Transverse colon (tissue), 4 donors: ENCODE results near the gene SLC9B1. TPM values are rescaled to one million over a fixed set of nuclear protein-coding genes. Genes with fewer than 3 reads are reported as not detected.
"Not testable (repeated sequence)": the region's sequence is repeated elsewhere in the genome, so short reads cannot be mapped to it uniquely, and the experiment has no call there.

Experiments
- DNase-seq: peaks from one replicate; pipeline ENCODE4 v3.0.0-alpha.2; 2019
- H3K27ac ChIP-seq, 4 donors: fragments of 200-600 bp; sonication (generic); 2 replicates each; pipeline ENCODE4 v1.5.1; 2016 to 2018; ENCODE audit warnings: inconsistent platforms in 4 of 4
- H3K27me3 ChIP-seq: fragments of 200-600 bp; sonication (generic); 2 replicates; pipeline ENCODE4 v1.5.1; 2017; ENCODE audit warnings: inconsistent platforms
- H3K36me3 ChIP-seq, 4 donors: fragments of 200-600 bp; sonication (generic); 2 replicates each; pipeline ENCODE4 v1.5.1; 2017 to 2019; ENCODE audit warnings: inconsistent platforms in 4 of 4
- H3K4me1 ChIP-seq, 4 donors: fragments of 200-600 bp; sonication (generic); 2 replicates each; pipeline ENCODE4 v1.5.1; 2017 to 2020; ENCODE audit warnings: inconsistent platforms in 4 of 4
- H3K4me3 ChIP-seq, 4 donors: fragments of 200-600 bp; sonication (generic); 1 replicate in 1 of 4; 2 replicates in 3 of 4; pipeline versions ENCODE4 v1.5.1 to v1.6.1; 2017 to 2019; ENCODE audit warnings: inconsistent platforms in 4 of 4
- H3K9me3 ChIP-seq, 2 donors: fragments of 200-600 bp; sonication (generic); 2 replicates each; pipeline ENCODE4 v1.5.1; 2017 to 2019; ENCODE audit warnings: inconsistent platforms in 2 of 2
- CTCF ChIP-seq, 5 experiments: fragments of 200-600 bp in 3 of 5; fragments of 450-650 bp in 2 of 5; sonication (generic) in 3 of 5; IDR thresholded peaks; 1 replicate in 2 of 5; 2 replicates in 3 of 5; pipeline ENCODE4 v1.5.1; 2016 to 2017; ENCODE audit warnings: antibody characterized with exemption in 5 of 5, inconsistent platforms in 3 of 5, mild to moderate bottlenecking in 2 of 5, moderate library complexity in 1 of 5
- EP300 ChIP-seq: sonication (generic); formaldehyde crosslinking; IDR thresholded peaks from one replicate; pipeline ENCODE4 v1.6.1; 2017; ENCODE audit warnings: antibody characterized with exemption, low read depth
- POLR2A ChIP-seq: fragments of 450-650 bp; IDR thresholded peaks from one replicate; pipeline ENCODE4 v1.6.1; 2016; ENCODE audit warnings: antibody characterized with exemption, mild to moderate bottlenecking, moderate library complexity
- POLR2AphosphoS5 ChIP-seq, 3 donors: sonication (generic); formaldehyde crosslinking; IDR thresholded peaks; one replicate each; pipeline ENCODE4 v1.6.1; 2016; ENCODE audit warnings: antibody characterized with exemption in 3 of 3
- WGBS, 2 donors: methylation state at CpG; one replicate each; pipeline ENCODE4 v1.1.5; 2018; ENCODE audit warnings: low coverage in 1 of 2; 5-methylcytosine and 5-hydroxymethylcytosine counted together
- in situ Hi-C, 4 donors: fragments of 200-750 bp; cut with MboI; loops; one replicate each; pipeline versions ENCODE4 v1.15.0 to v1.15.1; 2017; ENCODE audit warnings: low sequenced_read_pairs in 3 of 4, low pct_ligation_motif_present in 1 of 4, low pct_unique_long_range_greater_than_20kb in 1 of 4
- intact Hi-C: fragments of 100-400 bp; cut with DNase I; formaldehyde crosslinking; loops from one replicate; pipeline ENCODE4 v1.15.1; 2023; ENCODE audit warnings: low total_unique reads
- total RNA-seq, 4 donors: library from RNA; depleted of rRNA; stranded (reverse); fragments of >200 nt; gene quantifications; one replicate each; pipeline ENCODE4 v1.1.0, GENCODE V29; 2016

Gene SLC9B1
- total RNA-seq, 4 donors from 2014 or later = 0.41 to 0.79 TPM; not detected in 2

DNA sequence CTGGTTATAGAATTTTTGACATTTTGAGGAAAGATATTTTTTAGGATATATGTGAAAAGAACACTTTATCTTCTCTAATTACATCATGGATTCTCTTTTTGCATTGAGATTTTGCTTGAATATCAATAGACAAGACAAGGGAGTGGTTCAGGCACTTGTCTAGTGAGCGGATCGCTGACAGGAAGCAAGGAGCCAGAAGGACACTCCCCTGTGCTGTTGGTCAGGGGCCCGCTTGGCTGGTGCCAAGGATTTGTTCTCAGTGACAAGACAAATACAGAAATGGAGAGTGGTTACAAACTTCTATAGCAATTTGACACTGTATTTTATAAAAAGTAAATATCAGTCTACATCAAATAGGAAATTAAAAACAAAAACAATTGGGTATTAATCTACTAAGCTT lies 60.0 kb downstream of the SLC9B1 start:
- no peaks in the 10 kb centered on the region for H3K36me3 ChIP-seq
- H3K4me3 ChIP-seq = no peak overlapping the region
- intact Hi-C loops = no loop called here
- H3K4me1 ChIP-seq = no peaks in the 10 kb centered on the region
- 53 to 77% methylated on average over 3 of the region's 3 CpGs for WGBS, 2 donors
- H3K9me3 ChIP-seq = no peaks in the 10 kb centered on the region
- no peaks in the 10 kb centered on the region for H3K27me3 ChIP-seq
- H3K27ac ChIP-seq = no peak overlapping the region
- TF ChIP-seq POLR2A (no peak), CTCF (IDR thresholded peaks at IDR 0.05) (no peak), POLR2AphosphoS5 (IDR thresholded peaks at IDR 0.05) (no peak), EP300 (no peak)
- in situ Hi-C loops = no loop called here
- no peak for DNase-seq

GRCh38 chr4:102945066-102945465 lies 74.4 kb downstream of the SLC9B1 start:
- TF ChIP-seq CTCF (IDR thresholded peaks at IDR 0.05) = no peak
- no peak for TF ChIP-seq EP300
- TF ChIP-seq POLR2A = no peak
- TF ChIP-seq POLR2AphosphoS5 (IDR thresholded peaks at IDR 0.05) = no peak
- no peaks in the 10 kb centered on the region for H3K27me3 ChIP-seq
- in situ Hi-C loops (no loop called here), intact Hi-C loops (no loop called here)
- no peak overlapping the region for H3K27ac ChIP-seq
- no peaks in the 10 kb centered on the region for H3K4me1 ChIP-seq
- DNase-seq = no peak
- H3K4me3 ChIP-seq = no peak overlapping the region
- 55 to 62% methylated on average over 3 of the region's 3 CpGs for WGBS, 2 donors
- no peaks in the 10 kb centered on the region for H3K9me3 ChIP-seq
- H3K36me3 ChIP-seq = no peaks in the 10 kb centered on the region

GRCh38 chr4:102938063-102938462 lies 81.4 kb downstream of the SLC9B1 start:
- H3K36me3 ChIP-seq, in situ Hi-C loops, H3K9me3 ChIP-seq, H3K4me3 ChIP-seq, DNase-seq, H3K27me3 ChIP-seq, H3K4me1 ChIP-seq, H3K27ac ChIP-seq, intact Hi-C loops: not testable (repeated sequence)
- 78 to 91% methylated on average over 2 of the region's 2 CpGs for WGBS, 2 donors

GRCh38 chr4:102935716-102936115 lies 83.8 kb downstream of the SLC9B1 start:
- in situ Hi-C loops (no loop called here), intact Hi-C loops (no loop called here)
- Histone ChIP-seq H3K4me3 (no peak overlapping the region), H3K36me3 (no peaks in the 10 kb centered on the region), H3K9me3 (no peaks in the 10 kb centered on the region), H3K27ac (no peak overlapping the region), H3K27me3 (no peaks in the 10 kb centered on the region), H3K4me1 (no peaks in the 10 kb centered on the region)
- WGBS, 2 donors = 92 to 100% methylated on average over 1 to 2 of the region's 2 CpGs
- DNase-seq = no peak
- TF ChIP-seq POLR2A = no peak
- no peak for TF ChIP-seq CTCF (IDR thresholded peaks at IDR 0.05)
- no peak for TF ChIP-seq EP300
- TF ChIP-seq POLR2AphosphoS5 (IDR thresholded peaks at IDR 0.05) = no peak

DNA sequence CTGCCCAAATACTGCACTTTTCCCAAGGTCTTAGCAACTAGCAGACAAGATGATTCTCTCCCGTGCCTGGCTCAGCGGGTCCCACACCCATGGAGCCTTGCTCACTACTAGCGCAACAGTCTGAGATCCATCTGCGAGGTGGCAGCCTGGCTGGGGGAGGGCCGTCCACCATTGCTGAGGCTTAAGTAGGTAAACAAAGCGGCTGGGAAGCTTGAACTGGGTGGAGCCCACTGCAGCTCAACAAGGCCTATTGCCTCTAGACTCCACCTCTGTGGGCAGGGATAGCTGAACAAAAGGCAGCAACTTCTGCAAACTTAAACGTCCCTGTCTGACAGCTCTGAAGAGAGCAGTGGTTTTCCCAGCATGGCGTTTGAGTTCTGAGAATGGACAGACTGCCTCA lies 99.8 kb downstream of the SLC9B1 start:
- H3K9me3 ChIP-seq, H3K4me1 ChIP-seq, DNase-seq, H3K36me3 ChIP-seq, H3K4me3 ChIP-seq, H3K27ac ChIP-seq, H3K27me3 ChIP-seq, in situ Hi-C loops, intact Hi-C loops: not testable (repeated sequence)
- WGBS, 2 donors = 78% methylated on average over 8 of the region's 8 CpGs; no CpG with 5 or more reads in 1 of the 2 donors
